Tibial nerve (tissue), 4 donors: ENCODE measurements around the gene THEMIS. TPM values are rescaled to one million over a fixed set of nuclear protein-coding genes. Genes with fewer than 3 reads are reported as not detected.

Experiments
- DNase-seq, 2 donors: peaks; one replicate each; pipeline ENCODE4 v3.0.0-alpha.2; 2019; ENCODE audit warnings: low spot score in 2 of 2
- H3K27ac ChIP-seq, 4 donors: fragments of 200-600 bp; sonication (generic) in 3 of 4; one replicate each; pipeline ENCODE4 v1.5.1; 2017 to 2019; ENCODE audit warnings: mild to moderate bottlenecking in 1 of 4
- H3K27me3 ChIP-seq, 2 donors: fragments of 200-600 bp; sonication (generic) in 1 of 2; one replicate each; pipeline versions ENCODE4 v1.5.1 to v1.6.0; 2017 to 2019
- H3K36me3 ChIP-seq, 3 donors: fragments of 200-600 bp; sonication (generic); one replicate each; pipeline ENCODE4 v1.5.1; 2018 to 2019
- H3K4me1 ChIP-seq, 4 donors: fragments of 200-600 bp; sonication (generic) in 3 of 4; one replicate each; pipeline ENCODE4 v1.5.1; 2017 to 2019
- H3K4me3 ChIP-seq, 4 donors: fragments of 200-600 bp; sonication (generic) in 3 of 4; one replicate each; pipeline ENCODE4 v1.5.1; 2017 to 2019; ENCODE audit warnings: mild to moderate bottlenecking in 1 of 4, moderate library complexity in 1 of 4
- H3K9me3 ChIP-seq, 4 donors: fragments of 200-600 bp; sonication (generic) in 3 of 4; one replicate each; pipeline ENCODE4 v1.5.1; 2017 to 2019
- CTCF ChIP-seq, 5 experiments: fragments of 200-600 bp in 3 of 5; fragments of 450-650 bp in 2 of 5; sonication (generic) in 3 of 5; IDR thresholded peaks; one replicate each; pipeline ENCODE4 v1.5.1; 2016 to 2019; ENCODE audit warnings: antibody characterized with exemption in 5 of 5, mild to moderate bottlenecking in 3 of 5, moderate library complexity in 2 of 5
- EP300 ChIP-seq, 2 donors: sonication (generic); formaldehyde crosslinking; IDR thresholded peaks; one replicate each; pipeline ENCODE4 v1.6.1; 2017; ENCODE audit warnings: antibody characterized with exemption in 2 of 2, mild to moderate bottlenecking in 1 of 2
- POLR2A ChIP-seq, 2 donors: fragments of 450-650 bp; IDR thresholded peaks; one replicate each; pipeline ENCODE4 v1.6.1; 2017; ENCODE audit warnings: antibody characterized with exemption in 2 of 2, mild to moderate bottlenecking in 2 of 2, moderate library complexity in 2 of 2
- WGBS, 2 donors: methylation state at CpG; one replicate each; pipeline ENCODE4 v1.1.5; 2018; 5-methylcytosine and 5-hydroxymethylcytosine counted together
- total RNA-seq, 4 donors: library from RNA; depleted of rRNA; stranded (reverse); fragments of >200 nt; gene quantifications; one replicate each; pipeline ENCODE4 v1.1.0, GENCODE V29; 2016

THEMIS gene
- total RNA-seq, 4 donors from 2014 or later, result 0.22 to 0.98 (median 0.57) TPM

GRCh38 chr6:127918506-127919427, 17.9 kb upstream of the THEMIS start:
- H3K27me3 ChIP-seq, result no peaks in the 10 kb centered on the region
- 69 to 70% methylated on average over 3 of the region's 3 CpGs for WGBS, 2 donors
- TF ChIP-seq POLR2A (IDR thresholded peaks at IDR 0.05), result no peak
- TF ChIP-seq EP300 (IDR thresholded peaks at IDR 0.05), result no peak
- TF ChIP-seq CTCF (IDR thresholded peaks at IDR 0.05), result no peak
- no peaks in the 10 kb centered on the region for H3K4me1 ChIP-seq
- H3K4me3 ChIP-seq, result no peak overlapping the region
- no peaks in the 10 kb centered on the region for H3K9me3 ChIP-seq
- no peaks in the 10 kb centered on the region for H3K36me3 ChIP-seq
- no peak for DNase-seq
- H3K27ac ChIP-seq, result no peak overlapping the region

DNA sequence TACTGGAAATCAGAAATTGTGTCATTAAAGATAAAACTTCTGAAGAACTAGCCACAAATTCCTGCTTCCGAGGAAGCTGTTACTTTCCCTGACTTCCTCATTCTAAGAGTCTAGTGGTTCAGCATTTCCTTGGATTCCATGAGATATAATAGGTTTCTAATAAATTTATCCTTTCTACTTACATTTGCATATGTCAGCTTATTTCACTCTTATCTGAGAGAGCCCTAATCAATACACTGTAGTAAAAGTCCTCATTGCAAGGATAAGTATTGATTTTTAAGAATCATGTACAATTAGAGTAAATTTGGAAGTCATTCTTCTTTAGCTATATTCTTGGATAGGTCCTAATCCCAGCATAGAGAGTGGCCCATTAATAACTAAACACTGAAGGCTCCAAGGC, 16.9 kb upstream of the THEMIS start:
- H3K27ac ChIP-seq, result no peak overlapping the region

GRCh38 chr6:127914240-127914639, 13.4 kb upstream of the THEMIS start:
- Histone ChIP-seq H3K36me3 (no peaks in the 10 kb centered on the region), H3K4me1 (no peaks in the 10 kb centered on the region), H3K27me3 (no peaks in the 10 kb centered on the region), H3K27ac (no peak overlapping the region), H3K9me3 (peaks cover 0 to 2% (median 0%) of the 10 kb centered on the region in 4 donors), H3K4me3 (no peak overlapping the region)
- DNase-seq, result no peak
- 81 to 82% methylated on average over 3 of the region's 3 CpGs for WGBS, 2 donors
- TF ChIP-seq EP300 (IDR thresholded peaks at IDR 0.05), result no peak
- TF ChIP-seq CTCF (IDR thresholded peaks at IDR 0.05), result no peak
- no peak for TF ChIP-seq POLR2A (IDR thresholded peaks at IDR 0.05)

More for the DNA sequence above, 16.9 kb upstream of the THEMIS start:
- 68 to 91% methylated on average over 1 of the region's 1 CpG for WGBS, 2 donors
- Histone ChIP-seq H3K4me3 (no peak overlapping the region), H3K27me3 (no peaks in the 10 kb centered on the region), H3K9me3 (no peaks in the 10 kb centered on the region), H3K36me3 (no peaks in the 10 kb centered on the region), H3K4me1 (no peaks in the 10 kb centered on the region)
- TF ChIP-seq EP300 (IDR thresholded peaks at IDR 0.05) (no peak), CTCF (IDR thresholded peaks at IDR 0.05) (no peak), POLR2A (IDR thresholded peaks at IDR 0.05) (no peak)
- DNase-seq, result no peak

- no peak for TF ChIP-seq CTCF (IDR thresholded peaks at IDR 0.05)
- no peak overlapping the region for H3K27ac ChIP-seq
- no peak overlapping the region for H3K4me3 ChIP-seq
- WGBS, 2 donors, result 49 to 51% methylated on average over 3 of the region's 3 CpGs
- no peak for DNase-seq
- H3K9me3 ChIP-seq, result peaks cover 0 to 5% (median 0%) of the 10 kb centered on the region in 4 donors
- H3K4me1 ChIP-seq, result no peaks in the 10 kb centered on the region
- no peaks in the 10 kb centered on the region for H3K27me3 ChIP-seq
- H3K36me3 ChIP-seq, result no peaks in the 10 kb centered on the region
Observed at GRCh38 chr6:127912914-127913313, 12.1 kb upstream of the THEMIS start.

DNA sequence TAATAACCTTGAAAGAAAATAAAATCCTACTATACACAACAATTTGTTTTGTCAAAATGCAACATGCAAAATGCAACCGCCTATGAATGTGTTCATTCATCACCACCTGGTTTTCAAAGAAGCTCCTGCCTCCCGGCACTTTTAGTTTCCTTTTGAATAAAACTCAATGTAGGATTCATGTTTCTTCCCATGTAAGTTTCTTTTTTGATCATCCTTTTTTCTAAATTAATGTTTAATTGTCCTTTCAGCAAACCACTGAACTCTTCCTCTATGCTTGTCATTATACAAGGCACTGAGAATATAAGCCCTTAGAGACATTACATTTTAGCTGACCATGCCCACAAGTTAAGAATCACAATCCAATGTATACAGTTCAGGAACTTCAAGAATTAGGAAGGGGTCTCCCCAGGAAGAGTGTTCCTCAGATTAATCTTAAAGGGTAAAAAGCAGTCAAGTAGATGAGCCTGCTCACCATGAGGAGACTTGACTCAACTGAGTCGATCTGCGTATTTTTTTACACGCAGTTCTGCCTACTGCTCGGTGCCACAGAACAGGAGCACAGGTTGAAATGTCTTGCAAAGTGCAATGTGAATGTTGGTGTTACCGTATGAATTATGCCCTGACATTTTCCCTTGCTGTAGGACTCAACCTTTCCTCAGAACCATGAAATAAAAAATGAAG, 7.2 kb upstream of the THEMIS start:
- Histone ChIP-seq H3K36me3 (no peaks in the 10 kb centered on the region), H3K4me3 (no peak overlapping the region), H3K4me1 (no peaks in the 10 kb centered on the region), H3K27ac (no peak overlapping the region), H3K9me3 (peaks cover 0 to 17% (median 0%) of the 10 kb centered on the region in 4 donors), H3K27me3 (no peaks in the 10 kb centered on the region)
- TF ChIP-seq EP300 (IDR thresholded peaks at IDR 0.05) (no peak), CTCF (IDR thresholded peaks at IDR 0.05) (no peak), POLR2A (IDR thresholded peaks at IDR 0.05) (no peak)
- no peak for DNase-seq
- WGBS, 2 donors, result 92% methylated on average over 7 of the region's 7 CpGs
